C4-2B (cell line): ENCODE data around the gene TSTD1.

Experiments used
- CTCF ChIP-seq: fragments of 450-650 bp; conservative IDR thresholded peaks from 2 replicates; pipeline ENCODE4 v1.5.1; 2017; ENCODE audit warnings: mild to moderate bottlenecking
- ZFX ChIP-seq: fragments of 450-650 bp; IDR thresholded peaks from 2 replicates; pipeline ENCODE4 v1.6.1; 2017

DNA sequence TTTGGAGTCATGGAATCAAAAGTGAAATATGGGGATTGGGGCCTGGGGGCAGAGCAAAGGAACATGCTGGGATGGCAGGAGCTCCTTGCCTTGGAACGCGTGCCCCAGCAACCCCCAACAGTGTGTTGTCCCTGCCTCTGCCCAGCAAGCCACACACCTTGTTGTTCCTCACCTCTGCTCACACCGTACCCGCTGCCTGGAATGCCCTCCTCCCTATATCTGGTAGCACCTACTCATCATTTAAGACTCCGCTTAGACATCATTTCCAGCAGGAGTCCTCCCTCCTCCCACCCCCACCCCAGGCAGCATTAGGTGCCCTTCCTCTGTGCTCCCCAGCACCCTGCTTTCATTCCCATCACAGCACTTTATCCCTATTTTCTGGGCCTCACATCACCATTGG, 42.8 kb upstream of the TSTD1 start:
- TF ChIP-seq CTCF, result no peak
- no peak for TF ChIP-seq ZFX
